22Rv1 (cell line): ENCODE results near the gene KANSL1.

Experiments used
- ZFX ChIP-seq: fragments of 450-650 bp; IDR thresholded peaks from 2 replicates; pipeline ENCODE4 v1.6.1; 2017; ENCODE audit warnings: antibody characterized with exemption, borderline replicate concordance
- TF ChIP-seq, protein P1 (sequence below): fragments of 450-650 bp; IDR thresholded peaks from 2 replicates; pipeline ENCODE4 v1.5.1; 2017; ENCODE audit warnings: mild to moderate bottlenecking

GRCh38 chr17:46122486-46122871, 70.8 kb downstream of the KANSL1 start:
- TF ChIP-seq, protein P1, sequence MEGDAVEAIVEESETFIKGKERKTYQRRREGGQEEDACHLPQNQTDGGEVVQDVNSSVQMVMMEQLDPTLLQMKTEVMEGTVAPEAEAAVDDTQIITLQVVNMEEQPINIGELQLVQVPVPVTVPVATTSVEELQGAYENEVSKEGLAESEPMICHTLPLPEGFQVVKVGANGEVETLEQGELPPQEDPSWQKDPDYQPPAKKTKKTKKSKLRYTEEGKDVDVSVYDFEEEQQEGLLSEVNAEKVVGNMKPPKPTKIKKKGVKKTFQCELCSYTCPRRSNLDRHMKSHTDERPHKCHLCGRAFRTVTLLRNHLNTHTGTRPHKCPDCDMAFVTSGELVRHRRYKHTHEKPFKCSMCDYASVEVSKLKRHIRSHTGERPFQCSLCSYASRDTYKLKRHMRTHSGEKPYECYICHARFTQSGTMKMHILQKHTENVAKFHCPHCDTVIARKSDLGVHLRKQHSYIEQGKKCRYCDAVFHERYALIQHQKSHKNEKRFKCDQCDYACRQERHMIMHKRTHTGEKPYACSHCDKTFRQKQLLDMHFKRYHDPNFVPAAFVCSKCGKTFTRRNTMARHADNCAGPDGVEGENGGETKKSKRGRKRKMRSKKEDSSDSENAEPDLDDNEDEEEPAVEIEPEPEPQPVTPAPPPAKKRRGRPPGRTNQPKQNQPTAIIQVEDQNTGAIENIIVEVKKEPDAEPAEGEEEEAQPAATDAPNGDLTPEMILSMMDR: no peak
- no peak for TF ChIP-seq ZFX
